Measurements from ENCODE around the gene TGM2. TPM values are rescaled to one million over a fixed set of nuclear protein-coding genes. Genes with fewer than 3 reads are reported as not detected.

The TGM2 gene
- total RNA-seq, 1 donor from 2014 or later, result 362 TPM

DNA sequence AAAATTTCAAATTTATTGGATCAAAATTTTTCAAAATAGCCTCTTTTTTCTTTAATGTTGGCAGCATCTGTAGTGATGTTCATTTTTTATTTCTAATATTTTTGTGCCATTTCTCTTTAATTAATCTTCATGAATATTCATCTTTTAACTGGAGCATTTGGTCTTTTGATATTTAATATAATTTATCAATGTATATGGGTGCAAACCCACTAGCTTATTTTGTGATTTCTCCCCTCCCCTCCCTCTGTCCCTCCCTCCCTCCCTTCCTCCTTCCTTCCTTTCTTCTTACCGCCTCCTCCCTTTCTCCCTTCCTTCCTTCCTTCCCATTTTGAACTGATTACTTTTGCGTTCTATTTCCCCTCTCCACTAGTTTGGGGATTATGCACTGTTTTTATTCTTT, 49.2 kb downstream of the TGM2 start:
- intact Hi-C loops (cut with DNase I), result no loop called here
- Histone ChIP-seq H3K4me1 (peaks cover 20% of the 10 kb centered on the region), H3K27ac (no peak overlapping the region), H3K36me3 (no peaks in the 10 kb centered on the region), H3K9me3 (no peaks in the 10 kb centered on the region), H3K27me3 (ENCODE audit: low read depth) (no peaks in the 10 kb centered on the region), H3K4me3 (no peak overlapping the region)
- no peak for DNase-seq
- ATAC-seq, result no peak
- TF ChIP-seq, protein P1, sequence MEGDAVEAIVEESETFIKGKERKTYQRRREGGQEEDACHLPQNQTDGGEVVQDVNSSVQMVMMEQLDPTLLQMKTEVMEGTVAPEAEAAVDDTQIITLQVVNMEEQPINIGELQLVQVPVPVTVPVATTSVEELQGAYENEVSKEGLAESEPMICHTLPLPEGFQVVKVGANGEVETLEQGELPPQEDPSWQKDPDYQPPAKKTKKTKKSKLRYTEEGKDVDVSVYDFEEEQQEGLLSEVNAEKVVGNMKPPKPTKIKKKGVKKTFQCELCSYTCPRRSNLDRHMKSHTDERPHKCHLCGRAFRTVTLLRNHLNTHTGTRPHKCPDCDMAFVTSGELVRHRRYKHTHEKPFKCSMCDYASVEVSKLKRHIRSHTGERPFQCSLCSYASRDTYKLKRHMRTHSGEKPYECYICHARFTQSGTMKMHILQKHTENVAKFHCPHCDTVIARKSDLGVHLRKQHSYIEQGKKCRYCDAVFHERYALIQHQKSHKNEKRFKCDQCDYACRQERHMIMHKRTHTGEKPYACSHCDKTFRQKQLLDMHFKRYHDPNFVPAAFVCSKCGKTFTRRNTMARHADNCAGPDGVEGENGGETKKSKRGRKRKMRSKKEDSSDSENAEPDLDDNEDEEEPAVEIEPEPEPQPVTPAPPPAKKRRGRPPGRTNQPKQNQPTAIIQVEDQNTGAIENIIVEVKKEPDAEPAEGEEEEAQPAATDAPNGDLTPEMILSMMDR (IDR thresholded peaks at IDR 0.05), result no peak

DNA sequence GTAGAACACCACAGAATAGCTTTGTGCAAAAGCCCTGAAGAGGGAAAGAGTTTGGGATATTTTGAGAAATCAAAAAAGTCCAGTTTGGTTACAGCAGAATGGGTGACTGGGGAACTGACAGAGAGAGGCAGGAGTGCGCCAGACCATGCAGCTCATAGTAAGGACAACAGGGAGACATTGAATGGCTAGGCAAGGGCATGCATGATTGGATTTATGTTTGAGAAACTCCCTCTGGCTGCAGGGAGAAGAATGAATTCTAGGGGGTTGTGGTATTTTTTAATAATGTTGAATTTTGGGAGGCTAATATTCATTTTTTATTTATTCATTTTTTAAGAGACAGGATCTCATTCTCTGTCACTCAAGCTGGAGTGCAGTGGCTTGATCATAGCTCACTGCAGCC, 49.9 kb downstream of the TGM2 start:
- no peak for DNase-seq

DNA sequence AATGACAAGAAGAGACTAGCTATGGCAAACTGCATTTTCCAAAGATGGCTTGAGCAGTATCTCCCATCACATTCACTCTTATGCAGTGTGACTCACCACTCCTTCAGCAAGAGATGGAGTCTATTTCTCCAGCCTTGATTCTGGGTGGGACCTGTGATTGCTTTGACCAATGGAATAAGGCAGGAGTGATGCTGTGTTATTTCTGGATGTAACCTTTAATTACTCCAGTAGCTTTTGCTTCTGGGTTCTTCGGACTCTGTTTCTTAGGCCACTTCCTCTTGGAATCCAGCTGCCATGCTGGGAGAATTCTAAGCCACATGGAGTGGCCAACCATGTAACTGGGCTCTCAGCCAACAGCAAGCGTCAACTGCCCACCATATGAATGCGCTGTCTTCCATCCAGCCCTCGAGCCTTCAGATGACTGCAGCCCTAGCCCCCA, 50.7 kb downstream of the TGM2 start:
- no peak for ATAC-seq
- no peaks in the 10 kb centered on the region for H3K27me3 ChIP-seq (ENCODE audit: low read depth)
- no peaks in the 10 kb centered on the region for H3K36me3 ChIP-seq
- peaks cover 35% of the 10 kb centered on the region for H3K4me1 ChIP-seq
- no peak overlapping the region for H3K4me3 ChIP-seq
- TF ChIP-seq, protein P1 (IDR thresholded peaks at IDR 0.05), result no peak
- intact Hi-C loops (cut with DNase I), result no loop called here
- H3K27ac ChIP-seq, result no peak overlapping the region
- H3K9me3 ChIP-seq, result no peaks in the 10 kb centered on the region
- no peak for DNase-seq

More for the DNA sequence above, 49.9 kb downstream of the TGM2 start:
- intact Hi-C loops (cut with DNase I), result no loop called here
- Histone ChIP-seq H3K27me3 (ENCODE audit: low read depth) (no peaks in the 10 kb centered on the region), H3K27ac (no peak overlapping the region), H3K36me3 (no peaks in the 10 kb centered on the region), H3K4me3 (no peak overlapping the region), H3K4me1 (peaks cover 27% of the 10 kb centered on the region), H3K9me3 (no peaks in the 10 kb centered on the region)
- no peak for ATAC-seq
- TF ChIP-seq, protein P1 (IDR thresholded peaks at IDR 0.05), result no peak

DNA sequence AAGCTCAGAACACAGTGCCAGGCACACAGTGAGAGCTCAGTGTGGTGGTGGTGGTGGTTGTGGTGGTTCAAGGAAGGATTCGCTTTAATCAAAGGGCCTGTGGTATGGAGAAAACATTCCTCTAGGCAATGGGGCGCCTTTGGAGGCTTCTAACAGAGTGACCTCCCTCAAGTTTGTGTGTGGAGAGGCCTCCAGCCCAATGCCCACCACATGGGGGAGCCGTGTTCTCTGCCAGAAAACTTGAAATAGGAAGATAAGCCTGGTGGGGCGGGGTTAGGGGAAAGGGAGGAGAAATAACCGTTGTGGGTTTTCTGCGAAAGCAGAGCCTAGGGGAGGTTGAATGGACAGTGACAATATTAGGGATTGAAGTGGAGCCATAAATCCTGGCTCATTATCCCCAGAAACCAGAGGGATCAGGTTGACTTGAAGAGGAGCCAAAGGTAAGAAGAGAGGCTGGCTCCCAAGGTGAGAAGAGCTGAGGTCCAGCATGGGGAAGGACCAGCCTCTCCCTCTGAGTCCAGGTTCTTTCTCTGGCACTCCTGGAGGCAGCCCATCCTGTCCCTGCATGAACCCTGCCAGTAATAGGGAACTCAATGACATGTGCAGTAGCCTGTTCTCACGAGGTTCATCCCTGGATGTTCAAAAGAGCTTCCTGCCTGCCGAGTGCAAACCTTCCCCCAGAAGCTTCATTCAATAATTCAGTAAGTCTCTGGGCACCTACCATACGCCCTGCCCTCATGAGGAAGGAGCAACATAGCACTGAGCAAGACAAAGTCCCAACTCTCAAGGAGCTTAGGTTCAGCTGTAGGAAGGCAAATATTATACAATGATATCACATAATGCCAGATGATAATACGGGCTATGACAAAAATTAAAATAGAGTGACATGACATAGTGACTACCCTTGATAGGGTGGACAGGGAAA, 51.4 kb downstream of the TGM2 start:
- intact Hi-C loops (cut with DNase I), result no loop called here
- DNase-seq, result no peak
- ATAC-seq, result no peak

DNA sequence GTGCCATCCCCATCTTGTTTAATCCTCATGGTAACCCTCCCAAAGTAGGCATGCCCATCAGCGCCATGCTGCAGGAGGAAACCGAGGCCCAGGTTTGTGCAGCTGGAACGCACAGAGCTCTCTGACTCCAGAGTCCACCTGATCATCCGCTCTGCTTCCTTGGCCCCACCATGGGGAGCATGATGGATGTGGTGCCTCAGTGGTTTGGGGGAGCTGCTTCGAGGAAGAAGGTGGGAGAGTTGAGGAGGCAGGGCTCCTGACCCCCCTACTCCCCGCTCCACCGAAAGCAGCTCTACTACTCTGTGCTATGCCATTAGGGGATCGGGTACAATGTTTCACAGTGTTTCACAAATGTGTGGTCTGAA, 52.2 kb downstream of the TGM2 start:
- TF ChIP-seq, protein P1 (IDR thresholded peaks at IDR 0.05), result no peak
- no peaks in the 10 kb centered on the region for H3K27me3 ChIP-seq (ENCODE audit: low read depth)
- intact Hi-C loops (cut with DNase I), result no loop called here
- H3K36me3 ChIP-seq, result no peaks in the 10 kb centered on the region
- H3K27ac ChIP-seq, result no peak overlapping the region
- peaks cover 46% of the 10 kb centered on the region for H3K4me1 ChIP-seq
- no peak for DNase-seq
- no peak overlapping the region for H3K4me3 ChIP-seq
- ATAC-seq, result no peak
- no peaks in the 10 kb centered on the region for H3K9me3 ChIP-seq

More for the DNA sequence above, 51.4 kb downstream of the TGM2 start:
- Histone ChIP-seq H3K27me3 (ENCODE audit: low read depth) (no peaks in the 10 kb centered on the region), H3K36me3 (no peaks in the 10 kb centered on the region), H3K4me3 (no peak overlapping the region), H3K4me1 (peaks cover 42% of the 10 kb centered on the region), H3K9me3 (no peaks in the 10 kb centered on the region), H3K27ac (no peak overlapping the region)
- TF ChIP-seq, protein P1 (IDR thresholded peaks at IDR 0.05), result peak; percentile 32

All from lower lobe of right lung (tissue), 2 donors.